GM19395 (cell line): ENCODE data around the gene C1orf115.
"Not testable (repeated sequence)": the region's sequence is repeated elsewhere in the genome, so short reads cannot be mapped to it uniquely, and the experiment has no call there.

ENCODE experiments used
- ATAC-seq: cut with Tn5 transposase; IDR thresholded peaks from one replicate; pipeline ENCODE4 v1.9.1; 2021; ENCODE audit warnings: mild to moderate bottlenecking, moderate library complexity; ENCODE audit not compliant: unreplicated experiment

The C1orf115 gene

GRCh38 chr1:220690140-220691052 lies at the start of gene C1orf115:
Gene C1orf115, plus strand, starts transcription at chr1:220690363. Its CDS starts 40 bp downstream, at chr1:220690403.
- ATAC-seq: peak; percentile 95

GRCh38 chr1:220642285-220642684 lies 47.9 kb upstream of the C1orf115 start:
- ATAC-seq: no peak

GRCh38 chr1:220652995-220653394 lies 37.2 kb upstream of the C1orf115 start:
- ATAC-seq: no peak

- ATAC-seq: peak; percentile 98
Measured at GRCh38 chr1:220655509-220655908, 34.7 kb upstream of the C1orf115 start.

GRCh38 chr1:220655961-220656740 lies 34.0 kb upstream of the C1orf115 start:
- ATAC-seq: peak; percentile 39

GRCh38 chr1:220666349-220666748 lies 23.8 kb upstream of the C1orf115 start:
- no peak for ATAC-seq

- no peak for ATAC-seq
Measured at GRCh38 chr1:220669005-220669404, 21.2 kb upstream of the C1orf115 start.

- no peak for ATAC-seq
Measured at GRCh38 chr1:220670365-220670764, 19.8 kb upstream of the C1orf115 start.

GRCh38 chr1:220673921-220674320 lies 16.2 kb upstream of the C1orf115 start:
- no peak for ATAC-seq

- ATAC-seq: no peak
Measured at GRCh38 chr1:220677251-220677650, 12.9 kb upstream of the C1orf115 start.

- ATAC-seq: peak; percentile 93
Measured at GRCh38 chr1:220680085-220680687, 10.0 kb upstream of the C1orf115 start.

GRCh38 chr1:220681220-220681880 lies 8.8 kb upstream of the C1orf115 start:
- ATAC-seq: no peak

GRCh38 chr1:220682901-220683576 lies 7.1 kb upstream of the C1orf115 start:
- no peak for ATAC-seq

GRCh38 chr1:220683716-220684115 lies 6.4 kb upstream of the C1orf115 start:
- ATAC-seq: not testable (repeated sequence)

GRCh38 chr1:220684890-220685289 lies 5.3 kb upstream of the C1orf115 start:
- no peak for ATAC-seq

GRCh38 chr1:220685879-220686278 lies 4.3 kb upstream of the C1orf115 start:
- no peak for ATAC-seq

- ATAC-seq: no peak
Measured at GRCh38 chr1:220687809-220688208, 2.4 kb upstream of the C1orf115 start.

- ATAC-seq: no peak
Measured at GRCh38 chr1:220689666-220690065, 497 bp upstream of the C1orf115 start.

- ATAC-seq: no peak
Measured at GRCh38 chr1:220691053-220691684, 1.0 kb downstream of the C1orf115 start.
